SJCRH30 (cell line): ENCODE measurements around the gene ZNF143. TPM values are rescaled to one million over a fixed set of nuclear protein-coding genes. Genes with fewer than 3 reads are reported as not detected.
A peak's percentile ranks its signal among the peaks of the same experiment; 100 is the strongest.
"Not testable (repeated sequence)": the region's sequence is repeated elsewhere in the genome, so short reads cannot be mapped to it uniquely, and the experiment has no call there.

Experiments
- DNase-seq, 2 experiments: peaks; one replicate each; pipeline ENCODE4 v3.0.0-alpha.2; 2015 to 2020
- H3K27ac ChIP-seq: fragments of 250-450 bp; sonication (Bioruptor Pico); 2 replicates; pipeline ENCODE4 v1.5.1; 2020; ENCODE audit warnings: mild to moderate bottlenecking, moderate library complexity
- H3K27me3 ChIP-seq: fragments of 250-450 bp; sonication (Bioruptor Pico); 2 replicates; pipeline ENCODE4 v1.5.1; 2020; ENCODE audit warnings: mild to moderate bottlenecking, moderate library complexity
- H3K36me3 ChIP-seq: fragments of 250-450 bp; sonication (Bioruptor Pico); 2 replicates; pipeline ENCODE4 v1.5.1; 2020; ENCODE audit warnings: mild to moderate bottlenecking, moderate library complexity
- H3K4me1 ChIP-seq: fragments of 250-450 bp; sonication (Bioruptor Pico); 2 replicates; pipeline ENCODE4 v1.5.1; 2020; ENCODE audit warnings: mild to moderate bottlenecking, moderate library complexity
- H3K4me3 ChIP-seq: fragments of 250-450 bp; sonication (Bioruptor Pico); 2 replicates; pipeline ENCODE4 v1.5.1; 2020; ENCODE audit warnings: mild to moderate bottlenecking, moderate library complexity
- H3K9me3 ChIP-seq: fragments of 250-450 bp; sonication (Bioruptor Pico); replicated peaks from 2 replicates; pipeline ENCODE4 v1.5.1; 2020; ENCODE audit warnings: mild to moderate bottlenecking, moderate library complexity
- total RNA-seq: library from RNA; depleted of rRNA; stranded (reverse); fragments of >200 nt; shearing (Covaris generic); gene quantifications from 2 replicates; pipeline ENCODE4 v1.2.3, GENCODE V29; 2014

ZNF143 gene
- total RNA-seq, 1 experiment from 2014 or later = 25.5 TPM

DNA sequence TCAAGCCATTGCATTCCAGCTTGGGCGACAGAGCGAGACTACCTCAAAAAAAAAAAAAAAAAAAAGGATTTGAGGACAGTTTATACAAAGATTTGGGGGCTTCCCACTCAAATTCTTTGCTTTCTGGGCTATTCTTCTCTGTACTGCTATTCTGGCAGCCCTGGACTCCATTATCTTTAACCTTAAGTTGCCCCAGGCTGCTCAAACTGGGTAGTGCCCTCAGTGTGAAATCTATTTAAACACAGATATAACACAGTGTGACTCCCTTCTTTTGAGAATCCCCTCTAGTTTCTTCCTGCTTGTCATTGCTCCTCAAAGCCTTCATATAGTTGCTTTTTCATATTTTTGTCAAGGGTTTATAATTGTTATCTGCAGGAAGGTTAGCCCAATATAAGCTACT lies 63.2 kb downstream of the ZNF143 start:
- Histone ChIP-seq H3K9me3 (no peaks in the 10 kb centered on the region), H3K36me3 (peaks cover 21% of the 10 kb centered on the region), H3K27ac (no peak overlapping the region), H3K27me3 (no peaks in the 10 kb centered on the region), H3K4me1 (no peaks in the 10 kb centered on the region; the same call in 1 of the 2 replicates), H3K4me3 (no peak overlapping the region)
- DNase-seq = no peak

DNA sequence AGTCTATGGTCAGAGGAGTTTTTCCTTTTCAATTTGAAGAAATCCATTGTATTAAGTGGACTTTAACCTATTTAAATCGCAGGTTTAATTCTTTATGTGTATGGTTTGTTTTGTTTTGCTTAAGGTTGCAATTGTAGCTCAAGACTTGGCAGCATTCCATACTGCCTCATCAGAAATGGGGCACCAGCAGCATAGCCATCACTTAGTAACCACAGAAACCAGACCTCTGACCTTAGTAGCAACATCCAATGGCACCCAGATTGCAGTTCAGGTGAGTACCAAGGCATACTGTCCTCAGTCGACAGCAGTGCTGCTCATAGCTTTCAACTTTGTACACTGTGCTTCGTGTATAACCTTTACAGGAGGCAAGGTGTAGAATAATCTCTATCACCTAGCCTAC lies 64.3 kb downstream of the ZNF143 start:
- no peaks in the 10 kb centered on the region for H3K27me3 ChIP-seq
- peaks cover 21% of the 10 kb centered on the region for H3K36me3 ChIP-seq
- DNase-seq = no peak
- H3K4me3 ChIP-seq = no peak overlapping the region
- H3K9me3 ChIP-seq = no peaks in the 10 kb centered on the region
- H3K27ac ChIP-seq = no peak overlapping the region
- H3K4me1 ChIP-seq = peaks cover 11% of the 10 kb centered on the region

DNA sequence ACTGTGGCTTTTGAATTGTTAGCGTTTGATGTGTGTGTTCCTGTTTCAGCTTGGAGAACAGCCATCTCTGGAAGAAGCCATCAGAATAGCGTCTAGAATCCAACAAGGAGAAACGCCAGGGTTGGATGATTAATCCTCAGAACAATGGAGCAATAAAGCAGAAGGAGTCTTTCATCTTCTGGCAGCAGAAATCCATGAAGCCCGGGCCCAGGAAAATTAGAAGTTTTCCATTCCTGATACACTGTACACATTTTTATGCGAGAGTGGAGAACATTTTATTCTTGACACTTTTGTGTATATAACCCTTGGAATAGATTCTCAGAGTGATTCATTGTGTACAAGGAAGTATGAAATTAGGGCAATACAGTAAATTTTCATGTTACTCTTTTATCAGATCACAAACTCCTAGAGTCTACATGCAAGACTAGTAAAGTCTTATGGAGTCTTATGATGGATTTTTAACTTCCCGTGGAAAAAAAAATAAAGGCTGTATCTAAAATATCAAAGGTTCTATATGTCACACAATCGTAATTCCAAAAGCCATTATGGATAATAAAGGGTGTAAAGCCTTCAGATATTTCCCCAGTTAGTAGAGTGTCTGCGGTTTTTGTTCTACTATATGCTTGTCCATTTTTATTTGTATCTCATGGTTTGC lies 66.8 kb downstream of the ZNF143 start:
- no peak for DNase-seq

DNA sequence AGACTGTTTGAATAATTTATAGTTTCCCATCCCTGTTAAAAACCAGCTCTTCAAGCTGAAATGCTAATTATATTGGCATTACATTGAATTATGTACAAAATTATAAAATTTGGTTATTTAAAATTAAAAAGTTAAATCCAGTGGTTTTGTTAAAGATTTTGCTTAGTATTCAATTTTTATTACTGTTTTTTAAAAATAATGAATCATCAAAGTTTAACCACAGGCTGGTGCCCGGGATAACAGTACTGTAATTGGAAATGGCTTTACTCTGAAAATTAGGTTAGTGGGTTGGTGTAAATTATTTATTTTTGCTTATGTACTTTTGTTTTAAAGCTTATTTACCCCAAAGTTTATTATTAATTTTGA lies 67.3 kb downstream of the ZNF143 start:
- DNase-seq = no peak
- H3K4me1 ChIP-seq = peaks cover 14% of the 10 kb centered on the region
- H3K4me3 ChIP-seq = no peak overlapping the region
- H3K27ac ChIP-seq = no peak overlapping the region
- no peaks in the 10 kb centered on the region for H3K27me3 ChIP-seq
- H3K36me3 ChIP-seq = peaks cover 16% of the 10 kb centered on the region
- H3K9me3 ChIP-seq = no peaks in the 10 kb centered on the region

More for the DNA sequence above, 66.8 kb downstream of the ZNF143 start:
- H3K27me3 ChIP-seq = no peaks in the 10 kb centered on the region
- no peaks in the 10 kb centered on the region for H3K9me3 ChIP-seq
- H3K4me3 ChIP-seq = no peak overlapping the region
- peaks cover 14% of the 10 kb centered on the region for H3K4me1 ChIP-seq
- peaks cover 18% of the 10 kb centered on the region for H3K36me3 ChIP-seq
- H3K27ac ChIP-seq = no peak overlapping the region

DNA sequence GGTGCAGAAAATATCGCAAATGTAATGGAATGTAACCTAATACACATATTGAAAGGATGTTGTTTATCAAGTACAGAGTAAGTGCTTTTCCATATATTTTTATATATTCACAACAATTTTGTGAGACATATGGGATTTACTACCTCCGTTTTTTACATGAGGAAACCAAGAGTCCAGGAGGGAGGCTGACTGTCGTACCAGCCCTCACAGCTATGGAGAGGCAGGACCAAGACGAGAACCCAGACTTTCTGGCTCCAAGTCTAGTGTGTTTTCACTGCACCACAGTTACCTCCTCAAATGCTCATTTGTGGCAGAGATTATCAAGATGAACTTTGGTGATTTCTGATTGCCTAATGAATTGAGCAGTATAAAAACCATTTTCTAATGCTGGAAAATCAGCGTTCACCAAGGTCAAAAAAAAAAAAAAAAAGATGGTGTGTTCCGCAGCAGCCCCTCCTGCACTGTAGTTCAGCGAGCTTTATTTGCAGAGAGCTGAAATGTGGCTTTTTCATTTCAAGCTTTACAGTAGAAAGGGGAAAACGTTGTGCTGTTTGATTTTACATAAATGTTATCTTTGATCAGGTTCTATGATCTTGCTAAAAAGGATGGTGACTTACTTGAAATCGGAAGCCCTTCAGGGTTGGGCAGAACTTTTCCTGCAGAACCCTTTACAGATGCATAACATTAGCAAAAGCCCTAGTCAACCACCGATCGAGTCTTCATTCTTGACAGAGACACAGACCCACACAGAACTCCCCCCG lies 67.9 kb downstream of the ZNF143 start:
- Histone ChIP-seq H3K4me3 (no peak overlapping the region), H3K36me3 (peaks cover 16% of the 10 kb centered on the region), H3K9me3 (no peaks in the 10 kb centered on the region), H3K4me1 (peaks cover 14% of the 10 kb centered on the region), H3K27ac (no peak overlapping the region; the same call in 1 of the 2 replicates), H3K27me3 (no peaks in the 10 kb centered on the region)
- DNase-seq = no peak

DNA sequence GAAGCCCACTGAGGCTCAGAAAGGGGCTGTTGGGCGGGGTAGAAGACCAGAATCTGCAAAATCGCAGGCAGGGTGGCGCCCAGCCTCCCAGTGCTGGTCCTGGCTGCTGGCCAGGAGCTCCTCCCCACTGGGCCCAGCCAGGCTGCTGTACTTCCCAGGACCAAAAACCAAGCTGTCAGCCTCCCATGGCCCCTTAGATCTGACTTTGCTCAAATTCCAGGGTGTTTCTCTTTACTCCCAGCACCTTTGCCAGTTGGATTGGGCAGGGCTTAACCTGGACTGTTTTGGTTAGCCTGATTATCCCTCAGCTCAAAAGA lies 68.5 kb downstream of the ZNF143 start:
- Histone ChIP-seq H3K36me3 (peaks cover 16% of the 10 kb centered on the region), H3K9me3 (no peaks in the 10 kb centered on the region)
- DNase-seq = peak; percentile 19 to 50

DNA sequence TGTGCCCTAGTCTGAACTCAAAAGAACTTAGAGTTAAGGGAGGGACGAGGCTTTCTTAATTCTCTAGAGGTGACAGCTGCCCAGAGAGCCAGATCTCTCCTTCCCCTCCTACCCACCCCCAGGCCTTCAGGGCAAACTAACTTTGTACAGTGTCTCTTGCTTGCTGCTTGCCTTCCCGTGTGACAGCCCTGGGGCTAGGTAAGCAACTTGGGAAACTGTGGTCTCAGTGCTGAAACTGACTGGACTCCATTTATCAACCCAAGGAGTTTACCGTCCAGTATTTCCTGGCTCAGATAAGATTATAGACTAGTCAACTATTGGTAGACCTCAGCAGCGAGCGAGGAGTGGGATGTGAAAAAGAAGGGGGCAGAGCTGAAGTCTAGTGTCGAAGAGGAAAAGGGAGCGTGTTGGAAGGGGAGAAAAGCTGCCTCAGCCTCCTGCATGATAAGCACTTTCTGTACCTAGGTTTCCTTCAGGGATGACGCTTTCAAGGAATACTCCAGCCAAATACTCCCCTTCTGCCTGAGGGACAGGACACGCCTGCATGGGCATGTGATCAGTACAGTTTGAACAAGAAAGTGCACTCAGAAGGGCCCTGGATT lies 69.3 kb downstream of the ZNF143 start:
- no peak overlapping the region; the same call in 1 of the 2 replicates for H3K27ac ChIP-seq
- H3K27me3 ChIP-seq = no peaks in the 10 kb centered on the region
- H3K4me3 ChIP-seq = no peak overlapping the region
- H3K4me1 ChIP-seq = peaks cover 14% of the 10 kb centered on the region
- DNase-seq = peak; percentile 61 to 71
- H3K9me3 ChIP-seq = no peaks in the 10 kb centered on the region
- H3K36me3 ChIP-seq = peaks cover 15% of the 10 kb centered on the region

More for the DNA sequence above, 68.5 kb downstream of the ZNF143 start:
- H3K4me3 ChIP-seq = no peak overlapping the region
- no peak overlapping the region; the same call in 1 of the 2 replicates for H3K27ac ChIP-seq
- peaks cover 14% of the 10 kb centered on the region for H3K4me1 ChIP-seq
- no peaks in the 10 kb centered on the region for H3K27me3 ChIP-seq

DNA sequence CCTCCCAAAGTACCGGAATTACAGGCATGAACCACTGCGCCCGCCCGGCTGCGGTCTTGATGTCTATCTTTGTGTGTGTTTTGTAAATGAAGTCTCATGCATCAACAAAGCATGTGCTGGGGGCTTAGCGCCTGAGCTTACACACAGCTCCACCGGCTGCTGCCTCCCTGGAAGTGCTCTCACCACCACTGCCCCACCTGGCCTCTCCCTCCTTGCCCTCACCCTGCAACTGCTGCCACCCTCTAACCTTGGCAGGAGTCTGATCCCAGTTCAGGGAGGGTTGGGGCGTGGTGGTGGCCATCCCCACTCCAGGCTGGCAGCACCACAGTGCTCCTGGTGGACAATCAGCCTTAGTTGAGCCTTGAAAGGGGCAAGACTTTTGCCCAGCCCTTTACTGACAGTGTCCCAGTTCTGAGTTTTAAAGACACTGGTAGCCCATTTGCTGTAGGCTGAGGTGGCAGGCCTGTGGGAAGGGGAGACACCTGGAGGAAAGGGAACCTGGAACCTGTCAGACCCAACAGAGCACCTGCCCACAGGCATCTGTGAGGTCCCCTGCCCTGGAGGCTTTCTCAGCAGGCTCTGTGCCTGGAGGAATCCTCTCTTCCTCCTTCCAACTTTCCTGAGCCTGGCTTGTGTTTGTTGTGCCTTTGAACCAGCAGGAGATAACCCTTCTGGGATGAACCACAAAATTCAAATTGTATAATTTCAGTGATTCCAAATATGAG lies 70.3 kb downstream of the ZNF143 start:
- Histone ChIP-seq H3K4me3 (no peak overlapping the region), H3K36me3 (peaks cover 10% of the 10 kb centered on the region), H3K27me3 (no peaks in the 10 kb centered on the region), H3K4me1 (peaks cover 14% of the 10 kb centered on the region), H3K9me3 (no peaks in the 10 kb centered on the region), H3K27ac (no peak overlapping the region)
- peak in 1 of 2 experiments; percentile 5 for DNase-seq

DNA sequence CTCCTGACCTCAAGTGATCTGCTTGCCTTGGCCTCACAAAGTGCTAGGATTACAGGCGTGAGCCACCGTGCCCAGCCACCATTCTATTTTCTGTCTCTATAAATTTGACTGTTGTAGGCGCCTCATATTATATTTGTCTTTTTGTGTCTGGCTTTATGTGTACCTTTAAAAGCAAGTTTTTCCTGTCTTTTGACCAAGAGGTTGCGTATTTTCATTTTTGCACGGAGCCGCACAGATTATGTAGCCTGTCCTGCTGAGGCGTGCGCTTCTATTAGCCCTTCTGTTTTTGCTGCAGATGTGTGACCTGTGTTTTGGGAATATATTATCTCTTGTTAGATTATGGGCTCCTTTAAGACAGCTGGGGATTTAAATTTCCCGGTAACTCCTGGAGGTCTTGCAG lies 72.2 kb downstream of the ZNF143 start:
- DNase-seq = no peak
- no peaks in the 10 kb centered on the region for H3K9me3 ChIP-seq
- H3K4me3 ChIP-seq = no peak overlapping the region
- no peak overlapping the region for H3K27ac ChIP-seq
- H3K27me3 ChIP-seq = no peaks in the 10 kb centered on the region
- peaks cover 14% of the 10 kb centered on the region for H3K4me1 ChIP-seq
- peaks cover 2% of the 10 kb centered on the region; the same call in 1 of the 2 replicates for H3K36me3 ChIP-seq

DNA sequence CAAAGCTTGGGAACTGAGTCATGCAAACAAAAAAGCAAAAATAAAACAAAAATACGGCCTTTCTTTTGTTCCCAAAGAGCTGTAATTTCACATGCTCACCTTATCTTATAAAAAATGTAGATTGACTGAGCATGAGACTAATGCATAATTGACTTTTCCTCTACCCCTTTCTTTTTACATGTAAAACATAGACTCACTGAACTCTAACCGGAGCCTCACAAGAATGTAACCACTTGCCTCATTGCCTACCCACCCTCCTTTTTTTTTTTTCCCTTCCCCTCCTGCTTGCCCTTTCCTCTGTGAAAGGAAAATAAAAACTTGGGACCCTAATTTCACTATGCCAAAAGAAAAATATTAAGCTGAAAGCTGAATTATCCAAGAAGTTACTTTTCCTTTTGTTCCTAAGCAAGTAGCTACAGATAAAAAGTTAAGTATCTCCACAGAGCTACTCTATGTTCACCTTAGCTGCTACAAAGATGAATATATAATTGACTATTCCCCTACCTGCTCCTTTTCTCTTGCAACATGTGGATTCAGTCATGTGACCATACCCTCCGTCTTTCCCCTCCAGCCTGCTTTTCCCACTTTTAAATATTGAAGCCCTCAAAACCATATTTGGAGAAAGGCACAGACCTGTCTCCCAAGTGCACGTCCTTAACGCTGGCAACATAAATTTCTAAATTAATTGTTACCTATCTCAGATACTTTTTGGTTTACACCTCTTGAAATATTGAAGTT lies 73.1 kb downstream of the ZNF143 start:
- H3K27me3 ChIP-seq = no peaks in the 10 kb centered on the region
- H3K9me3 ChIP-seq = no peaks in the 10 kb centered on the region
- no peak overlapping the region for H3K4me3 ChIP-seq
- H3K36me3 ChIP-seq = no peaks in the 10 kb centered on the region
- DNase-seq = no peak
- no peak overlapping the region for H3K27ac ChIP-seq
- H3K4me1 ChIP-seq = peaks cover 14% of the 10 kb centered on the region

DNA sequence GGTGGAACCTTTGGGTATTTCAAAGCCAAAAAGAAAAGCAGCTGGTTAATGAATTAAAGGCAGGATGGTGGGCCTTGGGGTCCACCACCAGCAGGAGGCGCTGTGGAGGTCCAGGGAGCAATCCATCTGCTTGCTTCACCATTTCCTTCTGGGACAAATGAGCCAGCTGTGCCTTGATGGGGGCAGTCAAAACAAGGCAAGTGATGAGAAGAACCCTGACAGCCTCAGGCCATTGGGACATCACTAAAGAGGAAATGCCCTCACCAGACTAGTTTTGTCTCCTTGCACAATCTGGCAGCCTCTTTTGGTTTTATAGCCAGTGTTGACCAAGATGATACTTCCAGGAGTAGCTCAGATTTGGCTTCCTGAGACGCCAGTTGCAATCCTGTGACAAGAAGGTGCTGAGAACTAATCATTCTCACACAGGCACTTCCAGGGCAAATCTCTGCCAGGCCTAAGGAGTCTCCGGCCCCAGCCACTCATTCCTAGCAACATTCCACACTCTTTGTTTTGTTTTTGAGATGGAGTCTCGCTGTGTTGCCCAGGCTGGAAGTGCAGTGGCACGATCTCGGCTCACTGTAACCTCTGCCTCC lies 74.5 kb downstream of the ZNF143 start:
- 0 out of 2 replicates have a peak, but pooled peaks cover 4% of the 10 kb centered on the region for H3K9me3 ChIP-seq
- DNase-seq = peak; percentile 65 to 78
- H3K27me3 ChIP-seq = no peaks in the 10 kb centered on the region
- no peak overlapping the region for H3K4me3 ChIP-seq
- no peak overlapping the region for H3K27ac ChIP-seq
- peaks cover 2% of the 10 kb centered on the region for H3K4me1 ChIP-seq
- no peaks in the 10 kb centered on the region for H3K36me3 ChIP-seq

DNA sequence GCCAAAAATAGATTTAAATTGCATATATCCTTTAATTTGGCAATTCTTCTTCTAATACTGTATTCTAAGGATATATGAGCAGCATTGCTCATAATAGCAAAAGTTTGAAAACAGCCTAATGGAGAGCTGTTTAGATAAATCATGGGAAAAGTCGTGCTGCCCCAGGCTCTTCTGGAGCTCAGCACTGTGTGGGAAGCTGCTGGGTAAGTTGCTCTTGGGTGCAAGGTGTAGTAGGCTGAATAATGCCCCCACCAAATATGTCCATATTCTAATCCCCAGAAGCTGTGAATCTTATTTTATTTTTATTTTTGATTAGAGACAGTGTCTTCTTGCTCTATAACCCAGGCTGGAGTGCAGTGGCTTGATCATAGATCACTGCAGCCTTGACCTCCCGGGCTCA lies 77.7 kb downstream of the ZNF143 start:
- no peak overlapping the region for H3K27ac ChIP-seq
- no peak for DNase-seq
- no peaks in the 10 kb centered on the region for H3K27me3 ChIP-seq
- no peaks in the 10 kb centered on the region for H3K36me3 ChIP-seq
- peaks cover 8% of the 10 kb centered on the region; the same call in 1 of the 2 replicates for H3K9me3 ChIP-seq
- H3K4me1 ChIP-seq = no peaks in the 10 kb centered on the region
- H3K4me3 ChIP-seq = no peak overlapping the region

DNA sequence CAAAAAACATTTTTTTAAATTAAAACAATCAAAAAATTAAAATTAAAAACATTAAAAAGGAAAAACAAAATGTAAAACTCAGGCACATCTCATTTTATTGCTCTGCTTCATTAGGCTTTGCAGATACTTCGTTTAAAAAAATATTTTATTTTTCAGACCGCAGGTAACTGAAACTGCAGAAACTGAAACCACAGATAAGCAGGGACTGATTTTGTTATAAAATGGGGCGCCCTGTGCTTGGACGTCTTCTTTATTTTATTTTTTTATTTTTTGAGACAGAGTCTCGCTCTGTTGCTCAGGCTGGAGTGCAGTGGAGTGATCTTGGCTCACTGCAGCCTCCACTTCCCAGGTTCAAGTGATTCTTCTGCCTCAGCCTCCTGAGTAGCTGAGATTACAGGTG lies 88.4 kb downstream of the ZNF143 start:
- not testable (repeated sequence) for H3K27me3 ChIP-seq, DNase-seq, H3K9me3 ChIP-seq, H3K4me3 ChIP-seq, H3K27ac ChIP-seq, H3K4me1 ChIP-seq, H3K36me3 ChIP-seq

DNA sequence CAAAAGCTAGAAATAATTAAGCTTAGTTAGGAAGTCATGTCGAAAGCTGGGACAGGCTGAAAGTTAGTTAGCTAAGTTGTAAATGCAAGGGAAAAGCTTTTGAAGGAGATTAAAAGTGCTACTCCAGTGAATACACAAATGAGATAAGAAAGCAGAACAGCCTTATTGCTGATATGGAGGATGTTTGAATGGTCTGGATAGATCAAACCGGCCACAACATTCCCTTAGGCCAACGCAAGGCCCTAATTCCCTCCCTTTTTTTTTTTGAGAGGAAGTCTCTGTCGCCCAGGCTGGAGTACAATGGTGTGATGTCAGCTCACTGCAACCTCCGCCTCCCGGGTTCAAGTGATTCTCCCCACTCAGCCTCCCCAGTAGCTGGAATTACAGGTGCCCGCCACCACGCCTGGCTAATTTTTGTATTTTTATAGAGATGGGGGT lies 89.4 kb downstream of the ZNF143 start:
- no peak for DNase-seq

More for the DNA sequence above, 89.4 kb downstream of the ZNF143 start:
- no peak overlapping the region for H3K27ac ChIP-seq
- H3K4me1 ChIP-seq = no peaks in the 10 kb centered on the region; the same call in 1 of the 2 replicates
- H3K27me3 ChIP-seq = no peaks in the 10 kb centered on the region
- H3K4me3 ChIP-seq = no peak overlapping the region
- H3K36me3 ChIP-seq = no peaks in the 10 kb centered on the region
- no peaks in the 10 kb centered on the region for H3K9me3 ChIP-seq
